OCI-LY1 (cell line): ENCODE measurements around the gene ANKDD1B.

Experiments
- H2AFZ ChIP-seq: fragments of 200-600 bp; sonication (generic), shearing (Covaris generic); 2 replicates; pipeline ENCODE4 v1.6.0; 2014; ENCODE audit warnings: antibody characterized with exemption, mild to moderate bottlenecking, low read length
- H3F3A ChIP-seq: fragments of 200-600 bp; sonication (generic), shearing (Covaris generic); 2 replicates; pipeline ENCODE4 v1.6.0; 2014; ENCODE audit warnings: mild to moderate bottlenecking, antibody characterized with exemption, low read length, moderate library complexity; ENCODE audit not compliant: insufficient read depth
- H3K27ac ChIP-seq: fragments of 200-600 bp; sonication (generic); 2 replicates; pipeline ENCODE4 v1.5.1; 2014; ENCODE audit warnings: low read length, mixed run types, mild to moderate bottlenecking, low read depth; ENCODE audit not compliant: poor library complexity, severe bottlenecking
- H3K27me3 ChIP-seq: fragments of 200-600 bp; sonication (generic); 2 replicates; pipeline ENCODE4 v1.6.0; 2014; ENCODE audit warnings: antibody characterized with exemption, mild to moderate bottlenecking, low read length, moderate library complexity; ENCODE audit not compliant: insufficient read depth
- H3K36me3 ChIP-seq: fragments of 200-600 bp; sonication (generic); 2 replicates; pipeline ENCODE4 v1.6.1; 2014; ENCODE audit warnings: mild to moderate bottlenecking, antibody characterized with exemption, low read length, moderate library complexity, mixed read lengths; ENCODE audit not compliant: insufficient read depth
- H3K4me1 ChIP-seq: fragments of 200-600 bp; sonication (generic); 2 replicates; pipeline ENCODE4 v1.5.1; 2014; ENCODE audit warnings: mild to moderate bottlenecking, low read length, moderate library complexity; ENCODE audit not compliant: insufficient read depth, severe bottlenecking
- H3K4me2 ChIP-seq: fragments of 200-600 bp; sonication (generic), shearing (Covaris generic); 2 replicates; pipeline ENCODE4 v1.6.1; 2014; ENCODE audit warnings: low read length
- H3K4me3 ChIP-seq: fragments of 200-600 bp; sonication (generic); 2 replicates; pipeline ENCODE4 v1.5.1; 2014; ENCODE audit warnings: low read length, low read depth, mild to moderate bottlenecking, mixed read lengths; ENCODE audit not compliant: poor library complexity, severe bottlenecking
- H3K79me2 ChIP-seq: fragments of 200-600 bp; shearing (Covaris generic); 2 replicates; pipeline ENCODE4 v1.6.1; 2016; ENCODE audit warnings: mixed run types, low read length, mixed read lengths; ENCODE audit not compliant: insufficient read depth
- H3K9ac ChIP-seq: fragments of 200-600 bp; sonication (generic), shearing (Covaris generic); 2 replicates; pipeline ENCODE4 v1.6.1; 2014; ENCODE audit warnings: mild to moderate bottlenecking, low read length, mixed read lengths
- H3K9me2 ChIP-seq: fragments of 200-600 bp; sonication (generic), shearing (Covaris generic); 2 replicates; pipeline ENCODE4 v1.6.1; 2014; ENCODE audit warnings: low read depth, mild to moderate bottlenecking, low read length, mixed read lengths
- H3K9me3 ChIP-seq: fragments of 200-600 bp; shearing (Covaris generic); 2 replicates; pipeline ENCODE4 v1.6.1; 2014; ENCODE audit warnings: low read length, mixed read lengths
- H4K20me1 ChIP-seq: fragments of 200-600 bp; sonication (generic), shearing (Covaris generic); 2 replicates; pipeline ENCODE4 v1.6.0; 2016; ENCODE audit warnings: mild to moderate bottlenecking, low read length; ENCODE audit not compliant: insufficient read depth
- CTCF ChIP-seq: fragments of 200-600 bp; sonication (generic), shearing (Covaris generic); IDR thresholded peaks from 2 replicates; pipeline ENCODE4 v1.5.1; 2017; ENCODE audit warnings: mild to moderate bottlenecking, antibody characterized with exemption, low read length, moderate library complexity, mixed read lengths
- EZH2 ChIP-seq: fragments of 200-600 bp; sonication (generic), shearing (Covaris generic); IDR thresholded peaks from 2 replicates; pipeline ENCODE4 v1.8.0; 2017; ENCODE audit warnings: borderline replicate concordance, mixed run types, mild to moderate bottlenecking, antibody characterized with exemption, low read length, moderate library complexity, mixed read lengths

Gene ANKDD1B

GRCh38 chr5:75616971-75617621 is 5.8 kb downstream of the ANKDD1B start:
- no peaks in the 10 kb centered on the region for H3K9me3 ChIP-seq
- no peaks in the 10 kb centered on the region for H3K36me3 ChIP-seq
- H3K9ac ChIP-seq, result no peak overlapping the region
- no peaks in the 10 kb centered on the region for H4K20me1 ChIP-seq
- no peaks in the 10 kb centered on the region for H3K27me3 ChIP-seq
- no peak overlapping the region for H3K4me3 ChIP-seq
- no peak overlapping the region for H2AFZ ChIP-seq
- H3K4me1 ChIP-seq, result no peaks in the 10 kb centered on the region
- no peak overlapping the region for H3K4me2 ChIP-seq
- H3F3A ChIP-seq, result no peaks in the 10 kb centered on the region
- TF ChIP-seq CTCF (no peak), EZH2 (no peak)
- H3K79me2 ChIP-seq, result no peaks in the 10 kb centered on the region
- H3K9me2 ChIP-seq, result no peaks in the 10 kb centered on the region
- no peak overlapping the region for H3K27ac ChIP-seq

DNA sequence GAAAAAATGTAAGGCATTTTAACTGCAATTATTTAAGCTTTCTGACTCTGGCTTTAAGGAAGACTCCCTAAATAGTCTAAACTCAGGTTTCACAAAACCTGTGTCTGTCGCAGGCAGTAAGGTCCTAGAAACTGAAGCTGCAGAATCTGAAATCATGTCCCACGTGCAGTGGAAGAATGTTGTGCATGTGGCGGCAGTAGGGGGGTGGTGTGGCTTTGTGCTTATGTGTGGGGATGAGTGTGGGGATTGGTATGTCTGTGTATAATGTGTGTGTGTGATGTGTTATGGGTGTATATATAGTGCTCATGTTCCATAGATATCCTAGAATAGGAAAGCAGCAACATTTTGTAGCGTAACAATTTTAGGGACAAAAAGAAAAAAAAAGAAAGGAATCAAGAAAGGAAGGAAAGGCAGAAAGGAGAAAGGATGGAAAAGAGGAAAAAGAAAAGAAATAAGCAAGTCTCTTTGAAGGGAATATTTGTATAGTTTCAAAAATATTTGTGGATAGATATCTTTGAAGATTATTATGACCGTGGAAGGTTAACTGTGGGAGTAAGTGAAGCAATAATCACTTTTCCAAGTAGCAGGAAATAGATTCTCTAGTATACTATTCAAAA is 6.6 kb downstream of the ANKDD1B start:
- H3K4me1 ChIP-seq, result no peaks in the 10 kb centered on the region
- no peaks in the 10 kb centered on the region for H3K9me3 ChIP-seq
- no peaks in the 10 kb centered on the region for H3K36me3 ChIP-seq
- no peaks in the 10 kb centered on the region for H3K27me3 ChIP-seq
- H3K4me3 ChIP-seq, result no peak overlapping the region
- H3F3A ChIP-seq, result no peaks in the 10 kb centered on the region
- H4K20me1 ChIP-seq, result no peaks in the 10 kb centered on the region
- no peak overlapping the region for H3K4me2 ChIP-seq
- no peak for TF ChIP-seq CTCF
- TF ChIP-seq EZH2, result no peak
- H3K79me2 ChIP-seq, result no peaks in the 10 kb centered on the region
- H3K9me2 ChIP-seq, result no peaks in the 10 kb centered on the region
- H3K27ac ChIP-seq, result no peak overlapping the region
- H3K9ac ChIP-seq, result no peak overlapping the region
- no peak overlapping the region for H2AFZ ChIP-seq

- H3K4me2 ChIP-seq, result no peak overlapping the region
- no peaks in the 10 kb centered on the region for H3K4me1 ChIP-seq
- no peak overlapping the region for H3K9ac ChIP-seq
- TF ChIP-seq EZH2, result no peak
- TF ChIP-seq CTCF, result no peak
- no peak overlapping the region for H3K27ac ChIP-seq
- H3K9me2 ChIP-seq, result no peaks in the 10 kb centered on the region
- H4K20me1 ChIP-seq, result no peaks in the 10 kb centered on the region
- no peaks in the 10 kb centered on the region for H3K36me3 ChIP-seq
- no peaks in the 10 kb centered on the region for H3F3A ChIP-seq
- no peak overlapping the region for H3K4me3 ChIP-seq
- H2AFZ ChIP-seq, result no peak overlapping the region
- H3K9me3 ChIP-seq, result no peaks in the 10 kb centered on the region
- H3K27me3 ChIP-seq, result no peaks in the 10 kb centered on the region
- no peaks in the 10 kb centered on the region for H3K79me2 ChIP-seq
These were observed 9.1 kb downstream of the ANKDD1B start for GRCh38 chr5:75620184-75620959.
